Eye (tissue), 1 donor: Measurements from ENCODE around the gene POLD4.

ENCODE experiments used
- DNase-seq: peaks from one replicate; pipeline ENCODE4 v3.0.0-alpha.2; 2015

Gene POLD4

GRCh38 chr11:67387518-67387917, 34.2 kb upstream of the POLD4 start:
- DNase-seq = no peak

GRCh38 chr11:67387069-67387468, 33.7 kb upstream of the POLD4 start:
- no peak for DNase-seq

- no peak for DNase-seq
These were observed 31.6 kb upstream of the POLD4 start for GRCh38 chr11:67384851-67385366.

- DNase-seq = peak; percentile 93
These were observed 29.2 kb upstream of the POLD4 start for GRCh38 chr11:67382276-67383136.

- DNase-seq = no peak
These were observed 28.1 kb upstream of the POLD4 start for GRCh38 chr11:67381244-67381972.

GRCh38 chr11:67379061-67380058, 26.0 kb upstream of the POLD4 start:
- no peak for DNase-seq

GRCh38 chr11:67378544-67378943, 25.2 kb upstream of the POLD4 start:
- DNase-seq = no peak

GRCh38 chr11:67376873-67377808, 23.8 kb upstream of the POLD4 start:
- DNase-seq = no peak

- DNase-seq = no peak
These were observed 22.9 kb upstream of the POLD4 start for GRCh38 chr11:67376063-67376820.

- peak; percentile 34 for DNase-seq
These were observed 22.1 kb upstream of the POLD4 start for GRCh38 chr11:67375320-67376055.

GRCh38 chr11:67374571-67375281, 21.4 kb upstream of the POLD4 start:
- no peak for DNase-seq

- DNase-seq = peak; percentile 86
These were observed 20.6 kb upstream of the POLD4 start for GRCh38 chr11:67373648-67374570.

- DNase-seq = peak; percentile 87
These were observed 19.8 kb upstream of the POLD4 start, which contains the start of gene CLCF1 for GRCh38 chr11:67372993-67373647. Gene CLCF1, minus strand, starts transcription at chr11:67373598. Its CDS starts 59 bp downstream, at chr11:67373539.

- peak; percentile 76 for DNase-seq
These were observed 19.1 kb upstream of the POLD4 start for GRCh38 chr11:67372321-67372992.

GRCh38 chr11:67371911-67372320, 18.6 kb upstream of the POLD4 start:
- no peak for DNase-seq

GRCh38 chr11:67371189-67371910, 18.0 kb upstream of the POLD4 start:
- peak; percentile 65 for DNase-seq
